MM.1S (cell line): ENCODE data around the gene PSMB10.

Source experiments
- EZH2 ChIP-seq: fragments of 300-600 bp; sonication (generic); optimal IDR thresholded peaks from 2 replicates; pipeline ENCODE3; 2017; ENCODE audit warnings: low read depth, mild to moderate bottlenecking, antibody characterized with exemption, low read length, mixed read lengths
- EZH2phosphoT487 ChIP-seq: fragments of 300-600 bp; sonication (generic); IDR thresholded peaks from 2 replicates; pipeline ENCODE4 v1.6.1; 2018; ENCODE audit warnings: antibody characterized with exemption, low read length
- TF ChIP-seq, protein P1 (sequence below): fragments of 300-600 bp; sonication (generic); IDR thresholded peaks from 2 replicates; pipeline ENCODE4 v1.5.1; 2016; ENCODE audit warnings: antibody characterized with exemption, low read length, mixed read lengths

DNA sequence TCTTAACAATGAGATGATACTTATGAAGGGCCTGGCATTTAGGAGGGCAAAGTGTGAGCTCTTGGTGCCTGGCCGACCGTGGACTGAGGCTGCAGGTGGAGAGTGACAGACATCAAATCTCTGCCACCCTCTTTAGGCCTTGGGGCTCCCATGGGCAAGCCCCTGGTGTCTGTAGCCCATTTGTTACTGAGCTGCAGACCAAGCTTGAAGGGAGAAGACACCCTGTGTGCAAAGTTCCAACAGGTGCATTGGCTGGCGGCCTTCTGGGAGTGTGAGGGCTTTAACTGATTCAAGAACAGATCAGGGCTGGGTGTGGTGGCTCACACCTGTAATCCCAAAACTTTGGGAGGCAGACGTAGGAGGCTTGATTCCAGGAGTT is 4.2 kb downstream of the PSMB10 start:
- no peak for TF ChIP-seq EZH2
- TF ChIP-seq, protein P1, sequence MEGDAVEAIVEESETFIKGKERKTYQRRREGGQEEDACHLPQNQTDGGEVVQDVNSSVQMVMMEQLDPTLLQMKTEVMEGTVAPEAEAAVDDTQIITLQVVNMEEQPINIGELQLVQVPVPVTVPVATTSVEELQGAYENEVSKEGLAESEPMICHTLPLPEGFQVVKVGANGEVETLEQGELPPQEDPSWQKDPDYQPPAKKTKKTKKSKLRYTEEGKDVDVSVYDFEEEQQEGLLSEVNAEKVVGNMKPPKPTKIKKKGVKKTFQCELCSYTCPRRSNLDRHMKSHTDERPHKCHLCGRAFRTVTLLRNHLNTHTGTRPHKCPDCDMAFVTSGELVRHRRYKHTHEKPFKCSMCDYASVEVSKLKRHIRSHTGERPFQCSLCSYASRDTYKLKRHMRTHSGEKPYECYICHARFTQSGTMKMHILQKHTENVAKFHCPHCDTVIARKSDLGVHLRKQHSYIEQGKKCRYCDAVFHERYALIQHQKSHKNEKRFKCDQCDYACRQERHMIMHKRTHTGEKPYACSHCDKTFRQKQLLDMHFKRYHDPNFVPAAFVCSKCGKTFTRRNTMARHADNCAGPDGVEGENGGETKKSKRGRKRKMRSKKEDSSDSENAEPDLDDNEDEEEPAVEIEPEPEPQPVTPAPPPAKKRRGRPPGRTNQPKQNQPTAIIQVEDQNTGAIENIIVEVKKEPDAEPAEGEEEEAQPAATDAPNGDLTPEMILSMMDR, result no peak
- TF ChIP-seq EZH2phosphoT487, result no peak
